Measurements from ENCODE around the gene ARFIP2. TPM values are rescaled to one million over a fixed set of nuclear protein-coding genes. Genes with fewer than 3 reads are reported as not detected.

Gene ARFIP2
- total RNA-seq, 3 donors from 2014 or later (not counting 1 experiment from before 2014, with no cell fraction given): 44.7 to 62.3 (median 51.4) TPM

DNA sequence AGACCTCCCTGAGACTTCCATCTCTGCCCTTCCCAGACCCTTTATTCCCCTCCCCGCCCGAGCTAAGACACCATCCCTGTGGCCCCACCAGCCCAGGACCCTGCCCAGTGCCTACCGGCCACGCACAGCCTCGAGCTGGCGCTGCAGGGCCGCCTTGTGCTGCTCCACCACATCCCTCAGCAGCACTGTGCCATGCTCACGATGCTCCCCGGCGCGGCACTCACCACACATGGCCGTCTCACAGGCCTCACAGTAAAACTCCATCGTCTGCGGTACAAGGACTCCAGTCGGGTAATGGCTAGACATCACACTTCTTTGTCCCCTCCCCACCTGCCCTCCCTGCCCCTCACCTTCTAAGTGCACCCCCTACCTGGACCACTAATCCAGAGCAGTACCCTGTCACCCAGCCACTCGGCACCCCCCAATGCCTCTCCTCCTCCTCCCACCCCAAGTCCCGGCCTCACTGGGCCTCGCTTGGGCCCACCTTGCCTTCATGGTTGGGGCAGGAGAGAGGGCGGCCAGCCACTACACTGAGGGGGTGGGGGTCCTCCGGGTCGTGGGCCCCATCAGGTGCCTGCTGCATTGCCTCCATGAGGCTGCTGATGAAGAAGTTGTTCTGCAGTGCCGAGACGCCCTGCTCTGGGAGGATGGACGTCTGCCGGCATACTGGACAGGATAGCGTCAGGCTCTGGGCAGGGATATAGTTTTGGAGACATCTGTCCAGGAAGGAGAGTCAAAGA is 23.4 kb downstream of the ARFIP2 start:
- H3K9me3 ChIP-seq (ENCODE audit: control insufficient read depth, insufficient read depth, low read length): no peaks in the 10 kb centered on the region
- no peak overlapping the region for H3K4me3 ChIP-seq (ENCODE audit: low read length)
- no peak for DNase-seq
- intact Hi-C loops (cut with micrococcal nuclease): no loop called here
- no peaks in the 10 kb centered on the region for H3K4me1 Mint-ChIP-seq
- no peaks in the 10 kb centered on the region for H3K27me3 ChIP-seq (ENCODE audit: control insufficient read depth, insufficient read depth, low read length)
- TF ChIP-seq, protein P1, sequence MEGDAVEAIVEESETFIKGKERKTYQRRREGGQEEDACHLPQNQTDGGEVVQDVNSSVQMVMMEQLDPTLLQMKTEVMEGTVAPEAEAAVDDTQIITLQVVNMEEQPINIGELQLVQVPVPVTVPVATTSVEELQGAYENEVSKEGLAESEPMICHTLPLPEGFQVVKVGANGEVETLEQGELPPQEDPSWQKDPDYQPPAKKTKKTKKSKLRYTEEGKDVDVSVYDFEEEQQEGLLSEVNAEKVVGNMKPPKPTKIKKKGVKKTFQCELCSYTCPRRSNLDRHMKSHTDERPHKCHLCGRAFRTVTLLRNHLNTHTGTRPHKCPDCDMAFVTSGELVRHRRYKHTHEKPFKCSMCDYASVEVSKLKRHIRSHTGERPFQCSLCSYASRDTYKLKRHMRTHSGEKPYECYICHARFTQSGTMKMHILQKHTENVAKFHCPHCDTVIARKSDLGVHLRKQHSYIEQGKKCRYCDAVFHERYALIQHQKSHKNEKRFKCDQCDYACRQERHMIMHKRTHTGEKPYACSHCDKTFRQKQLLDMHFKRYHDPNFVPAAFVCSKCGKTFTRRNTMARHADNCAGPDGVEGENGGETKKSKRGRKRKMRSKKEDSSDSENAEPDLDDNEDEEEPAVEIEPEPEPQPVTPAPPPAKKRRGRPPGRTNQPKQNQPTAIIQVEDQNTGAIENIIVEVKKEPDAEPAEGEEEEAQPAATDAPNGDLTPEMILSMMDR (IDR thresholded peaks at IDR 0.05): no peak
- H3K27ac Mint-ChIP-seq: no peak overlapping the region
- no peak for ATAC-seq
- H3K27ac ChIP-seq (ENCODE audit: low read length): no peak overlapping the region
- no peaks in the 10 kb centered on the region for H3K9me3 Mint-ChIP-seq
- peaks cover 25% of the 10 kb centered on the region for H3K36me3 ChIP-seq (ENCODE audit: control insufficient read depth, insufficient read depth, low read length)
- no peak overlapping the region for H3K4me3 Mint-ChIP-seq
- WGBS (ENCODE audit: insufficient coverage): 93% methylated on average over 26 of the region's 26 CpGs
- H3K4me1 ChIP-seq (ENCODE audit: control insufficient read depth, insufficient read depth, low read length): no peaks in the 10 kb centered on the region
- peaks cover 5% of the 10 kb centered on the region for H3K36me3 Mint-ChIP-seq
- no peaks in the 10 kb centered on the region for H3K27me3 Mint-ChIP-seq (ENCODE audit: low read depth in 2 of 2)

DNA sequence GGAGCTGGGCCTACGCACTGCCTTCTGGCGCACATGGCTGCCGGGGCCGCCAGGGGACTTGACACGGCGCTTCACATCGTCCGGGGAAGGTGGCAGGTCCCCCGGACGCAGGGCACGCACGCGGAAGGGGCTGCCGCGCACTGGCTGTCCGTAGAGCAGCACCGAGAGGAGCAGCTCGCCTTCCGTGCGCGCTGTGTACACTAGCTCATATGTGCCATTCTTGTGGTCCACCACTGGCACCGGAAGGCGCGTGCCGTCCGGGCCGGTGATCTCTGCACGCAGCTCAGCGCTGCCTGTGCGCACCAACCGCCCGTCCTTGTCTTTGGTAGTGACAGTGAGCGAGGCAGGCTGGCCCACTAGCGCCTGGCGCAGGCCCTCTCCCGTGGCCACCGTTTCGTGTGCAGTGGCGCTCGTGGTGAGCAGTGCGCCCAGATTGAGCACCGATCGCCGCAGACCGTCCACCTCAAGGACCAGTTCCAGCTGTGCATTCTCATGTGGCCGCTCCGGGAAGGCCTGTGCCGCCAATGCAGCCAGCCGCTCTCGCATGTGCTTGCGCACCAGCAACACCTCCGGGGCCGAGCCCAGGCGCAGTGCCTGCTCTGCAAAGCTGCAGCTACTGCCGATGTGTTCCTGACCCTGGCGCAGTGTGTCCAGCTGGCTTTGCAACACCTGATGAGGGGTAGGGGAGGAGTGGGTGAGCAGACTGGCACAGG is 24.6 kb downstream of the ARFIP2 start:
- intact Hi-C loops (cut with micrococcal nuclease): no loop called here
- no peak for ATAC-seq
- 98% methylated on average over 56 of the region's 56 CpGs for WGBS (ENCODE audit: insufficient coverage)
- H3K27ac Mint-ChIP-seq: no peak overlapping the region
- no peaks in the 10 kb centered on the region for H3K4me1 Mint-ChIP-seq
- no peaks in the 10 kb centered on the region for H3K9me3 Mint-ChIP-seq
- Histone ChIP-seq H3K4me3 (ENCODE audit: low read length) (no peak overlapping the region), H3K27ac (ENCODE audit: low read length) (no peak overlapping the region), H3K36me3 (ENCODE audit: control insufficient read depth, insufficient read depth, low read length) (peaks cover 25% of the 10 kb centered on the region), H3K9me3 (ENCODE audit: control insufficient read depth, insufficient read depth, low read length) (no peaks in the 10 kb centered on the region), H3K27me3 (ENCODE audit: control insufficient read depth, insufficient read depth, low read length) (no peaks in the 10 kb centered on the region), H3K4me1 (ENCODE audit: control insufficient read depth, insufficient read depth, low read length) (no peaks in the 10 kb centered on the region)
- H3K4me3 Mint-ChIP-seq: no peak overlapping the region
- H3K27me3 Mint-ChIP-seq (ENCODE audit: low read depth in 2 of 2): no peaks in the 10 kb centered on the region
- H3K36me3 Mint-ChIP-seq: peaks cover 5% of the 10 kb centered on the region
- no peak for DNase-seq
- TF ChIP-seq, protein P1 (IDR thresholded peaks at IDR 0.05): no peak

DNA sequence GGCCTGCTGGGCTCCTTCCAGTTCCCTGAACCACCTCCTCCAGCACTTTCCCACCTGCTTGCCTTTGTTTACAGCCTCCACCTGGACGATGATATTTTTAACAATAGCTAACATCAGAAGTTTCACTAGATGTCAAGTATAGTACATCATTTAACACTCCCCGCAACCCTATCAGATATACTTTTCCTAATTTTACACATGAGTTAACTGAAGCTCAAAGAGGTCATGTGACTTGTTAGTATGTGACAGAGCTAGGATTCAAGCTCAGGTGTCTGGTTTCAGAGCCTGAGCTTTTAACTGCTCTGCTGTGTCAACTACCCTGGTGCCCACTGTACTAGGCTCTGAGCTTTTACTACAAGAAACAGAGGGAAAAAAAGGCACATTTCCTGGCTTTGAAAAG is 26.1 kb downstream of the ARFIP2 start:
- Histone ChIP-seq H3K27ac (ENCODE audit: low read length) (no peak overlapping the region), H3K36me3 (ENCODE audit: control insufficient read depth, insufficient read depth, low read length) (peaks cover 31% of the 10 kb centered on the region), H3K27me3 (ENCODE audit: control insufficient read depth, insufficient read depth, low read length) (no peaks in the 10 kb centered on the region), H3K4me3 (ENCODE audit: low read length) (no peak overlapping the region), H3K4me1 (ENCODE audit: control insufficient read depth, insufficient read depth, low read length) (no peaks in the 10 kb centered on the region), H3K9me3 (ENCODE audit: control insufficient read depth, insufficient read depth, low read length) (no peaks in the 10 kb centered on the region)
- WGBS (ENCODE audit: insufficient coverage): 91% methylated on average over 1 of the region's 2 CpGs
- H3K36me3 Mint-ChIP-seq: peaks cover 5% of the 10 kb centered on the region
- no peaks in the 10 kb centered on the region for H3K27me3 Mint-ChIP-seq (ENCODE audit: low read depth in 2 of 2)
- intact Hi-C loops (cut with micrococcal nuclease): no loop called here
- no peak overlapping the region for H3K4me3 Mint-ChIP-seq
- TF ChIP-seq, protein P1 (IDR thresholded peaks at IDR 0.05): no peak
- no peak for ATAC-seq
- DNase-seq: no peak
- H3K9me3 Mint-ChIP-seq: no peaks in the 10 kb centered on the region
- no peak overlapping the region for H3K27ac Mint-ChIP-seq
- no peaks in the 10 kb centered on the region for H3K4me1 Mint-ChIP-seq
